GM10248 (cell line): ENCODE results near the gene SLC4A8.

ENCODE experiments used
- CTCF ChIA-PET: fragments of 300-600 bp; sonication (Branson Sonifier 250); formaldehyde crosslinking; extraction: SDS; loops from one replicate; lab custom pipeline; 2021; ENCODE audit warnings: antibody characterized with exemption; lab: Yijun Ruan, JAX
- POLR2A ChIA-PET: fragments of 350-650 bp; sonication (Branson Sonifier 250); formaldehyde crosslinking; extraction: SDS; loops from one replicate; lab custom pipeline; 2020; ENCODE audit warnings: antibody characterized with exemption; lab: Yijun Ruan, JAX
- DNase-seq: peaks from one replicate; pipeline ENCODE4 v3.0.0; 2012; ENCODE audit errors: extremely low spot score
- TF ChIP-seq, protein P1 (sequence below): IDR thresholded peaks from 2 replicates; pipeline ENCODE4 v1.5.1; 2012; ENCODE audit warnings: mild to moderate bottlenecking, low read depth; ENCODE audit errors: extremely low read depth, missing control alignments, control extremely low read depth

Gene SLC4A8

GRCh38 chr12:51389302-51389999, 35.2 kb upstream of the SLC4A8 start:
- no peak for DNase-seq

DNA sequence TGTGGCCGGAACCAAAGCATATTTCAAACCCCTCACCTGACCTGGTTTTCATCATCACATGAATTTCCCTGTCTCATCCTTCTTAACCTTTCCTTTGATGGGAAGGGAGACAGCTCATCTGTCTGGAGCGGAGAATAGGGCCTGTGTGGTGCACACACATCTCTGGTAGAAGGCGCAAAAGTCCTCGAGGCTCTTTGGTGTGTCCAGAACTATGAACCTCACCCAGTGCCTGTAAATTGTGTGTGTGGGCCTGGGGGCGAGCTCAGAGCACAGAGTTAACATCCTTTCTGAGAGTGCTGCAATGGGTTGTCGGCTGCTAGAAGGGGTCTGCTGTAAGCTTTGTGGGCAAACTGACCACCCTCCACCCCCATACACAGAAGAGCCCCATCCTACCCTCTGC, 34.2 kb upstream of the SLC4A8 start:
- TF ChIP-seq, protein P1, sequence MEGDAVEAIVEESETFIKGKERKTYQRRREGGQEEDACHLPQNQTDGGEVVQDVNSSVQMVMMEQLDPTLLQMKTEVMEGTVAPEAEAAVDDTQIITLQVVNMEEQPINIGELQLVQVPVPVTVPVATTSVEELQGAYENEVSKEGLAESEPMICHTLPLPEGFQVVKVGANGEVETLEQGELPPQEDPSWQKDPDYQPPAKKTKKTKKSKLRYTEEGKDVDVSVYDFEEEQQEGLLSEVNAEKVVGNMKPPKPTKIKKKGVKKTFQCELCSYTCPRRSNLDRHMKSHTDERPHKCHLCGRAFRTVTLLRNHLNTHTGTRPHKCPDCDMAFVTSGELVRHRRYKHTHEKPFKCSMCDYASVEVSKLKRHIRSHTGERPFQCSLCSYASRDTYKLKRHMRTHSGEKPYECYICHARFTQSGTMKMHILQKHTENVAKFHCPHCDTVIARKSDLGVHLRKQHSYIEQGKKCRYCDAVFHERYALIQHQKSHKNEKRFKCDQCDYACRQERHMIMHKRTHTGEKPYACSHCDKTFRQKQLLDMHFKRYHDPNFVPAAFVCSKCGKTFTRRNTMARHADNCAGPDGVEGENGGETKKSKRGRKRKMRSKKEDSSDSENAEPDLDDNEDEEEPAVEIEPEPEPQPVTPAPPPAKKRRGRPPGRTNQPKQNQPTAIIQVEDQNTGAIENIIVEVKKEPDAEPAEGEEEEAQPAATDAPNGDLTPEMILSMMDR, result no peak
- ChIA-PET CTCF (interaction anchor here (0.9 to 2.4 kb wide), 5 partner anchors 21 to 40 kb away, joined by 3 to 6 read pairs (median 3); partner anchors contain the start of gene SLC4A8), POLR2A (interaction anchor here (1.4 kb wide), 1 partner anchor 21 kb away, joined by 4 read pairs; no protein-coding TSS in a partner anchor)
- no peak for DNase-seq

More at GRCh38 chr12:51389302-51389999, 35.2 kb upstream of the SLC4A8 start:
- TF ChIP-seq, protein P1, result no peak
- CTCF ChIA-PET, result interaction anchor here (0.9 to 2.4 kb wide), 5 partner anchors 16 to 151 kb away, joined by 3 to 6 read pairs (median 3); partner anchors contain the start of gene DAZAP2
- POLR2A ChIA-PET, result interaction anchor here (1.4 kb wide), 1 partner anchor 20 kb away, joined by 4 read pairs; no protein-coding TSS in a partner anchor

DNA sequence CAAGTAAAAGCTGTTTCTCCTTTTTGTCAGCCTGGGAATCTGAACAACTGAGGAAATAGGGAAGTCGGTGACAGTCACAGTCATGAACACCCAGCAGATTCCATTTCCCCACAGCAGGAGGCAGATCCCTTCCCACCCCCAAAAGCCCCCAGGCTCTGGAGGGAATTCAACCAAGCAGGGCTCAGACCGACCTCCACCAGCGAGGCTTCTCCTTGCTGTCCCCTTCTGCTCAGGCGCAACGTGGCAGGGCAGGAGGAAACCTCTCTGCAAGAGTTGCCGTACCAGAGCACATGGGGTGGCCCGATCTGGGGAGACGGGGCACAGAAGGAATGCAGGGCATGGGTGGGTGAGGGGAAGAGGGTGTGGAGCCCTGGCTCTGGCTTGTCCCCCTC, 33.7 kb upstream of the SLC4A8 start:
- no peak for DNase-seq
- CTCF ChIA-PET, result interaction anchor here (1.0 to 1.9 kb wide), 4 partner anchors 19 to 35 kb away, joined by 3 to 6 read pairs (median 4); partner anchors contain the start of gene SLC4A8
- POLR2A ChIA-PET, result no interaction called here
- TF ChIP-seq, protein P1, result no peak

DNA sequence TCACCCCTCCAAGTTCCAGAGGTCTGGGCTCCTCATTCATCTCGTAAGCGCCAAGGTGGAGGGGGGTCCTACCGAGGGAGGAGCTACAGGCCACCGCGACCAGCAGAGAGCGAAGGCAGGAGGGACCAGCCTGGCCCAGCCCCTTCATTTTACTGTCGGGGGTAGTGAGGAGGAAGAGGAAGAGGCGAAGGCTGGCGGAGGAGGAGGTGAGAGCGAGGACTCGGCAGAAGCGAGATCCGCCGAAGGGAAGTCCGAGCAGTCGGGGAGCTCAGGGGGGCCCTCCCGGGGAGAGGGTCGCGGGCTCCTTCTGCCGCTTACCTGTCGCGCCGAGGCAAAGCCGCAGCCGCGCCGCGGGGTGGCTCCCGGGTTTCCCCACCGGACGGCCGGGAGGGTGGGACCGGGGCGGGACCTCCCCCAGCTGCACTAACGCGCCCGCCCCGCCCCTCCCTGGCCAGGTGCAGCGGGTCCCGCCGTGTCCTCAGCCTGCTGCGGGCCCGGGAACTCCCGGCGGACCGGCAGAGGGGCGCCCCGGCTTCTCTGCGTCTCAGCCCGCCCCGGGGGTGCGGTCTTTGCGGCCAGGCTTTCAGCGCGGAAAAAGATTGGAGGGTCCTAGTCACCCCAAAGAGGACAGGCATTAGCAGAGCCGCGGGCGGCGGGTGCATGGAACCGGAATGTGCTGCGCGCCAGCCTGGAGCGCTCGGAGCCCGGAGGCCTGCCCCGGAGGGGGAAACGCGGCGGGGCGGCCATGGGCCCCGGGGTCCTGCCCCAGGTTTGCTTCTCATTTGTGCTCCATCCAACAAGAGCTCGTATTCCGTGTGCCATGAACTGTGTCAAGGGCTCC, 33.1 kb upstream of the SLC4A8 start, which contains the start of gene GALNT6:
Gene GALNT6, minus strand, starts transcription at position 124 of the 841 bp plus-strand sequence. CDS start 11,625 bp downstream, outside the sequence.
- TF ChIP-seq, protein P1, result no peak
- DNase-seq, result peak; percentile 89
- POLR2A ChIA-PET, result interaction anchor here (0.6 kb wide), 1 partner anchor 161 kb away, joined by 3 read pairs; no protein-coding TSS in a partner anchor
- CTCF ChIA-PET, result interaction anchor here (0.7 to 1.9 kb wide), 4 partner anchors 20 to 50 kb away, joined by 3 to 6 read pairs (median 4); partner anchors contain the start of gene SLC4A8

- TF ChIP-seq, protein P1, result no peak
- DNase-seq, result peak; percentile 69
- CTCF ChIA-PET, result interaction anchor here (0.7 to 1.9 kb wide), 4 partner anchors 21 to 139 kb away, joined by 3 to 6 read pairs (median 3); no protein-coding TSS in a partner anchor
- POLR2A ChIA-PET, result interaction anchor here (0.6 kb wide), 1 partner anchor 162 kb away, joined by 3 read pairs; no protein-coding TSS in a partner anchor
Observed at GRCh38 chr12:51392556-51393237, 31.9 kb upstream of the SLC4A8 start.
